HG03196 (cell line): ENCODE measurements around the gene RELL1.

ENCODE experiments used
- ATAC-seq: cut with Tn5 transposase; IDR thresholded peaks from one replicate; pipeline ENCODE4 v1.9.1; 2021; ENCODE audit not compliant: unreplicated experiment

The RELL1 gene

GRCh38 chr4:37641886-37642849 is 44.0 kb downstream of the RELL1 start:
- ATAC-seq: no peak

- no peak for ATAC-seq
Observed at GRCh38 chr4:37641352-37641751, 44.8 kb downstream of the RELL1 start.

GRCh38 chr4:37639551-37640285 is 46.5 kb downstream of the RELL1 start:
- no peak for ATAC-seq

DNA sequence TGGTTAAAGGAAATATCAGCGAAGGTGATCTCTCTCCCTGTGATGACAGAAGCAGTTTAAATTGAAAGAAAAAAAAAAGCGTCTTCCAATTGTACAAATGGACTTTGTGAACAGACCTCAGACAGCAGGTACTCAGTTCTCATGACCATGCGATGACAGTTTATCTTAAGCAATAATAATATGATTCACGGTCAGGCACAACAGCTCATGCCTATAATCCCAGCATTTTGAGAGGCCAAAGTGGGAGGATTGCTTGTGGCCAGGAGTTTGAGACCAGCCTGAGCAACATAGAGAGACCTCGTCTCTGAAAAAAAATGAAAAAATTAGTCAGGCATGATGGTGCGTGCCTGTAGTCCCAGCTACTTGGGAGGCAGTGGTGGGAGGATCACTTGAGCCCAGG is 51.0 kb downstream of the RELL1 start:
- no peak for ATAC-seq

GRCh38 chr4:37634180-37634579 is 52.0 kb downstream of the RELL1 start:
- ATAC-seq: no peak

GRCh38 chr4:37632836-37633235 is 53.3 kb downstream of the RELL1 start:
- ATAC-seq: no peak

DNA sequence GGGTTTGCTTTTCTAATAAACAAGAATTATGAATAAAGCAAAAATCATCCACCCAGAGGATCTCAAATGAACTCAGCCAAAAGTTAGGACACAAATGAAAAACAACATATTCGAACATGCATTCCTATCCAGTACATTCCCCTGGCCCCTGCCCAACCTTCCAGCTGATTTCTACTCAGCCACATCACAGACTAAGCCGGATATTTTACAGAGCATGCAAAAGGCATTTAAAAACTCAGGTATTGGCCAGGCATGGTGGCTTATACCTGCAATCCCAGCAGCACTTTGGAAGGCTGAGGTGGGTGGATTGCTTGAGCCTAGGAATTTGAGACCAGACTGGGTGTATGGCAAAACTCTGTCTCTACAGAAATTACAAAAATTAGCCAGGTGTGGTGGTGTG is 54.6 kb downstream of the RELL1 start:
- ATAC-seq: no peak

GRCh38 chr4:37629713-37630112 is 56.5 kb downstream of the RELL1 start:
- no peak for ATAC-seq

DNA sequence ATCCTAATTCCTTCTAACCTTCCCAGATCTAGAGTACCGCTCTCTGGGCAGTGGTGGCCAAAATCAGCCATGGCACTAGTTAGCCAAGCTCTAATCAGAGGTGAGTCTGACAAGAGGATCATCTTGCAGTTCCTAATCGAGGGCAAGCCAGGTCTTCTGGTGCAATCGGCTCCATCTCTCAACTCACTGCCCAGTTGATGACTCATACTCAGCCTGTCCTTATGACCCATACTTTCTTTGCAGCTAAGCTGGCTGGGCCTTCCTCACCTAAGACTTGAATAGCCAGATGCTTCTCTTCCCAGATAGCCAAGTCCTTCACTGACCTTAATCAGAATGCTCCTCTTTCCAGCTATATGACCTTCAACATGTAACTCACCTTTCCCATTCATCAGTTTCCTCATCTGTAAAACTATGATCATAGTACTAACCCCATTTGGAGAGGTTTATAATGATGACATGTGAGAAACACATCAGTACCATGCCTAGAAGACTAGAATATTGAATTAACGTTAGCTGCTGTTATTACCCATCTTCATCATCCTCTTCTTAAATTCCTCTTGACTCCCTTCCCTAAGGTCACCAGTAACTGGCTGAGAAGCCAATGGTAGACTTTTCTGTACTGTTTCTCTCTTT is 57.1 kb downstream of the RELL1 start:
- ATAC-seq: no peak

DNA sequence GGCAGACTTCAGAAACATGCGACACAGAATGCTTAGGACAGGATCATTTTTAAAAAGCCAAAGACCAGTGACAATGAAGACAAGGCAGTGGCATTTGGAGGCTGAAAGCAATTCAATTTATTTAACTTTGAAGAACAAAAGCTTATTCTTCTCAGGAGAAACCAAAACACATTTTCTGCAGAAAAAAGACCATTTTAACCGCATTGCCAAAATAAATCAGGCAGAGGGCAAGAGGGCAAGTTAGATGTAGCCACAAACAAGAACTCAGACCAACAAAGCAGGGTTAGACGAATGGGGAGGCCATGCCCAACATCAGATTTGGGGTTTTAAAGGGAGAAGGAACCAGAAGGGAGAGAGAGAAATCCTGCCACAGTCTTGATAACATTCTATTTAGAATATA is 58.9 kb downstream of the RELL1 start:
- no peak for ATAC-seq

GRCh38 chr4:37625499-37625898 is 60.7 kb downstream of the RELL1 start:
- no peak for ATAC-seq

DNA sequence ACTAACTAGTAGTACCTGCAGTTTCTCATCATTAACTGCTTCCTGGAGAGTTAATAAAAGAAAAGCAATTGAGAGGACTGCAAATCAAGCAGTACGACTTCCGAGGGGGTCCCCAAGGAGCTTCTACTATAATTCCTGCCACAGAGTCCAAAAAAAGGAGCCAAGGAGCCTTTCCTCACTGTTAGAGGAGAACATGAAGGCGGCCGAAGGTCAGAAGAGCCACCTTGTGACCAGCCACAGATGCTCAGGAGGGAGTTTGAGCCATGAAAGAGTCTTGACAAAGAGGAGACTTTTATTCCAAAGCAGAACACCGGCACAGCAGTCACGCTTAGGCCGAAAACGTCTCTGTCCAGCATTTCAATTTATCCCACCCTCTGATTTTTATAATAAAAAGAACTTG is 62.2 kb downstream of the RELL1 start:
- no peak for ATAC-seq

DNA sequence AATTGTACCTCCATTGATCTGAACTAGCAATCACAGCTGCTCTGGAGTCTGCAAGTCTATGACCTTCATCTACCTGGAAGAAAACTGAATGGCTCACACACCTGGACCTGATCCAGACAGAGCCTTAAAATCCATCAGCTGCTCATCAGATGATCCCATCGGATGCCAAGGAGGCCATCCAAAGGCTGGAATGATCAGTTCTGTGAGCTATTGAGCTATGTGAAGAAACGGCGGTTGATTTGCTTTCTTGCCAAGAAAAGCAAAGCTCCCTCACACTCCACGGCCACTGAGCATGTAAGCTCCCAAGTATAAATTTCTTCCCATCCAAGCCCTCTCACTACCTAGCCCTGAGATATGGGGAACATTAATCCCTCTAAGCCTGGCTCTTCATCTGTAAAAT is 63.1 kb downstream of the RELL1 start:
- ATAC-seq: no peak

GRCh38 chr4:37620176-37620575 is 66.0 kb downstream of the RELL1 start:
- no peak for ATAC-seq

GRCh38 chr4:37615720-37616063 is 70.5 kb downstream of the RELL1 start:
- ATAC-seq: no peak

DNA sequence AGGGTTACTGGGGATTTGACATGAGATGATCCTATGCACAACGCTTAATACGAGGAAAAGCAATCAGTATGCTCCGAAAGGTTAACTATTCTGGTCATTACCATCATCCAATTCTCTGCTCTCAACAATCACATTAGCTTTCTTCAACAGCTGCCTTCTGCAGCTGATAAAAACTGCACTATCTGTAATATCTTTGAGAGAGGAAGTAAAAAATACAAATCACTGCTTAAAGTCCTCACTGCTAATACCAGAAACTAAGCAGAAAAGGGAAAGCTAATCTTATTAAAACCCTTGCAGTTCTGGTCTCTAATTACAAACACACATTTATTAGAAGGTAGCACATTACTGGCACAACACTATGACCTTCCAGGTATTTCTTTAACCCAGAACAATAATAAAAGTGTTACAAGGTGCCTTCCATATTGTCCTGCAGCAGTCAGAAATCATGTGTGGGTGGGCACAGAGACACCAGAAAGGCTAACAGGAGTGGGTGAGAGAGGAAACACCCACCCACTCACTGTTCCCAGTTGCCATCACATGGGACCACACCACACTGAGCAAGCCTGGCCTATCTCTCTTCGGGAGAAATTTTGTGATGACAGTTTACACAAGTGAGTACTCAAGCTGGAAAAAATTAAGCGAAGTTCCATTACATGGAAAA is 71.0 kb downstream of the RELL1 start:
- no peak for ATAC-seq

GRCh38 chr4:37612811-37613210 is 73.4 kb downstream of the RELL1 start:
- ATAC-seq: no peak

DNA sequence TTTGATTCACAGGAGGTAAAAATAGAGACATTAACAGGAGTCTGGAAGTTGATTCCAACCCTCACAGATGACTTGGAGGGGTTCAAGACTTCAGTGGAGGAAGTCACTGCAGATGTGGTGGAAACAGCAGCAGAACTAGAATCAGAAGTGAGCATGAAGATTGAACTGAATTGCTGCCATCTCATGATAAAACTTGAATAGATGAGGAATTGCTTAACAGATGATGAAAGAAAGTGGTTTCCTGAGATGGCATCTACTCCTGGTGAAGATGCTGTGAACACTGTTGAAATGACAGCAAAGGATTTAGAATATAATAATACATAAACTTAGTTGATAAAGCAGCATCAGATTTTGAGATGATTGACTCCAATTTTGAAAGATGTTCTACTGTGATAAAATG is 76.5 kb downstream of the RELL1 start:
- ATAC-seq: no peak

- ATAC-seq: no peak
Observed at GRCh38 chr4:37607018-37607417, 79.2 kb downstream of the RELL1 start.

DNA sequence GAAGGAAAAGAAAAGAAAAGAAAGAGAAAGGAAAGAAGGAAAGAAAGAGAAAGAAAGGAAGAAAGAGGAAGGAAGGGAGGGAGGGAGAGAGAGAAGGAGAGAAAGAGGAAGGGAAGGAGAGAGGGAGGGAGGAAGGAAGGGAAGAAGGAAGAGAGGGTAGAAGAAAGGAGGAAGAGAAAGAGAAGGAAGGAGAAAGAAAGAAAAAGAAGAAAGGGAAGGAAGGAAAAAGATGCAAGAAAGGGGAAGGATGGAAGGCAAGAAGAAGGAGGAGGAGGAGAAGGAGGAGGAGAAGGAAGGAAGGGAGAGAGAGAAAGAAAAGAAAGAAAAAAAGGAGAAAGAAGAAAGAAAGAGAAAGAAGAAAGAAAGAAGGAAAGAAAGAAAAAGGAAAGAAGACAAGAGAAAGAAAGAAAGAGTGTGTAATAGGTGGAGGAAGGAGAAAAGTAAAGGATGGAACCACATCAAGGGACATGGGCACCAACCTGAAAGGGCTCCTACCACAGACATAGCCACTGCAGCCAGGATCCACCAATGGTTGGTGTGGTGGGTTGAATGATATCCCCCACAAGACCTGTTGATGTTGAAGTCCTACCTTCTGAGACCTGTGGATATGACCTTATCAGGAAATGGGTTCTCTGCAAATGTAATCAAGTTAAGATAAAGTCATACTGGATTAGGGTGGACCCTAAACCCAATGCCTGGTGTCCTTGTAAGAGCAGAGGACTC is 80.2 kb downstream of the RELL1 start:
- ATAC-seq: no peak

GRCh38 chr4:37604461-37604860 is 81.7 kb downstream of the RELL1 start:
- ATAC-seq: no peak
